Measurements from ENCODE around the gene SCN4A.

- TF ChIP-seq POLR2A (IDR thresholded peaks at IDR 0.05; ENCODE audit: low read length) (no peak), GATA1 (IDR thresholded peaks at IDR 0.05; ENCODE audit: low read depth, low read length) (no peak)
Observed at GRCh38 chr17:63984236-63984635, 11.5 kb upstream of the SCN4A start.
